ENCODE data around the gene ASPHD2. TPM values are rescaled to one million over a fixed set of nuclear protein-coding genes. Genes with fewer than 3 reads are reported as not detected.
"Not testable (repeated sequence)": the region's sequence is repeated elsewhere in the genome, so short reads cannot be mapped to it uniquely, and the experiment has no call there.

ASPHD2 gene
- total RNA-seq, 2 experiments from 2014 or later: 11.8 to 12.7 TPM

- H3K9me3 Mint-ChIP-seq: no peaks in the 10 kb centered on the region
- peaks cover 9% of the 10 kb centered on the region for H3K4me1 Mint-ChIP-seq
- CTCF ChIA-PET: interaction anchor here (0.7 to 2.0 kb wide), 4 partner anchors 58 to 69 kb away, joined by 3 to 11 read pairs (median 7); no protein-coding TSS in a partner anchor
- no peak for DNase-seq
- POLR2A ChIA-PET: no interaction called here
- no peak overlapping the region for H3K4me3 Mint-ChIP-seq
- H3K36me3 Mint-ChIP-seq (ENCODE audit: low read depth): no peaks in the 10 kb centered on the region
- H3K27me3 Mint-ChIP-seq: peaks cover 1% of the 10 kb centered on the region
- no peak overlapping the region for H3K27ac Mint-ChIP-seq
These were observed 29.8 kb upstream of the ASPHD2 start for GRCh38 chr22:26399289-26399688.

GRCh38 chr22:26401726-26402125 lies 27.3 kb upstream of the ASPHD2 start:
- peaks cover 14% of the 10 kb centered on the region for H3K4me1 Mint-ChIP-seq
- no peak for DNase-seq
- no peaks in the 10 kb centered on the region for H3K36me3 Mint-ChIP-seq (ENCODE audit: low read depth)
- H3K4me3 Mint-ChIP-seq: no peak overlapping the region
- ChIA-PET POLR2A (no interaction called here), CTCF (interaction anchor here (1.4 kb wide), 1 partner anchor 59 kb away, joined by 7 read pairs; no protein-coding TSS in a partner anchor)
- H3K9me3 Mint-ChIP-seq: no peaks in the 10 kb centered on the region
- no peak overlapping the region for H3K27ac Mint-ChIP-seq
- peaks cover 9% of the 10 kb centered on the region for H3K27me3 Mint-ChIP-seq

GRCh38 chr22:26404851-26405421 lies 24.1 kb upstream of the ASPHD2 start:
- ChIA-PET CTCF (interaction anchor here (0.7 to 1.1 kb wide), 2 partner anchors 44 to 274 kb away, joined by 3 read pairs; no protein-coding TSS in a partner anchor), POLR2A (interaction anchor here (1.0 kb wide), 1 partner anchor 24 kb away, joined by 4 read pairs; the partner anchor contains the start of gene ASPHD2)
- H3K27me3 Mint-ChIP-seq: peaks cover 13% of the 10 kb centered on the region
- no peaks in the 10 kb centered on the region for H3K36me3 Mint-ChIP-seq (ENCODE audit: low read depth)
- no peak overlapping the region for H3K27ac Mint-ChIP-seq
- H3K4me1 Mint-ChIP-seq: peaks cover 9% of the 10 kb centered on the region
- H3K4me3 Mint-ChIP-seq: no peak overlapping the region
- no peak for DNase-seq
- no peaks in the 10 kb centered on the region for H3K9me3 Mint-ChIP-seq

GRCh38 chr22:26406118-26406517 lies 22.9 kb upstream of the ASPHD2 start:
- CTCF ChIA-PET: interaction anchor here (1.1 kb wide), 1 partner anchor 45 kb away, joined by 3 read pairs; no protein-coding TSS in a partner anchor
- H3K27me3 Mint-ChIP-seq: peaks cover 13% of the 10 kb centered on the region
- H3K27ac Mint-ChIP-seq: no peak overlapping the region
- POLR2A ChIA-PET: interaction anchor here (0.6 kb wide), 1 partner anchor 70 kb away, joined by 4 read pairs; no protein-coding TSS in a partner anchor
- no peak overlapping the region for H3K4me3 Mint-ChIP-seq
- peaks cover 9% of the 10 kb centered on the region for H3K4me1 Mint-ChIP-seq
- no peaks in the 10 kb centered on the region for H3K9me3 Mint-ChIP-seq
- no peak for DNase-seq
- H3K36me3 Mint-ChIP-seq (ENCODE audit: low read depth): no peaks in the 10 kb centered on the region

- not testable (repeated sequence) for DNase-seq
These were observed 20.4 kb upstream of the ASPHD2 start for GRCh38 chr22:26408562-26409220.

GRCh38 chr22:26409719-26410335 lies 19.2 kb upstream of the ASPHD2 start:
- POLR2A ChIA-PET: no interaction called here

More at GRCh38 chr22:26408562-26409220, 20.4 kb upstream of the ASPHD2 start:
- peaks cover 15% of the 10 kb centered on the region for H3K27me3 Mint-ChIP-seq
- H3K4me3 Mint-ChIP-seq; H3K4me1 Mint-ChIP-seq; H3K36me3 Mint-ChIP-seq (ENCODE audit: low read depth); H3K27ac Mint-ChIP-seq; H3K9me3 Mint-ChIP-seq; POLR2A ChIA-PET: not testable (repeated sequence)
- CTCF ChIA-PET: interaction anchor here (1.4 kb wide), 1 partner anchor 54 kb away, joined by 4 read pairs; no protein-coding TSS in a partner anchor

GRCh38 chr22:26410386-26410785 lies 18.7 kb upstream of the ASPHD2 start:
- H3K9me3 Mint-ChIP-seq: no peaks in the 10 kb centered on the region
- CTCF ChIA-PET: interaction anchor here (1.4 kb wide), 1 partner anchor 45 kb away, joined by 4 read pairs; no protein-coding TSS in a partner anchor
- H3K4me1 Mint-ChIP-seq: no peaks in the 10 kb centered on the region
- no peak overlapping the region for H3K4me3 Mint-ChIP-seq
- no peak for DNase-seq
- peaks cover 10% of the 10 kb centered on the region for H3K27me3 Mint-ChIP-seq
- no peak overlapping the region for H3K27ac Mint-ChIP-seq
- POLR2A ChIA-PET: interaction anchor here (0.7 kb wide), 1 partner anchor 23 kb away, joined by 3 read pairs; no protein-coding TSS in a partner anchor
- H3K36me3 Mint-ChIP-seq (ENCODE audit: low read depth): no peaks in the 10 kb centered on the region

More at GRCh38 chr22:26409719-26410335, 19.2 kb upstream of the ASPHD2 start:
- H3K27ac Mint-ChIP-seq: no peak overlapping the region
- no peaks in the 10 kb centered on the region for H3K36me3 Mint-ChIP-seq (ENCODE audit: low read depth)
- DNase-seq: no peak
- H3K27me3 Mint-ChIP-seq: peaks cover 10% of the 10 kb centered on the region
- H3K4me1 Mint-ChIP-seq: peaks cover under 1% of the 10 kb centered on the region
- no peak overlapping the region for H3K4me3 Mint-ChIP-seq
- H3K9me3 Mint-ChIP-seq: no peaks in the 10 kb centered on the region
- CTCF ChIA-PET: interaction anchor here (1.4 kb wide), 1 partner anchor 52 kb away, joined by 4 read pairs; no protein-coding TSS in a partner anchor

- no peak overlapping the region for H3K4me3 Mint-ChIP-seq
- peaks cover 13% of the 10 kb centered on the region for H3K27me3 Mint-ChIP-seq
- no peaks in the 10 kb centered on the region for H3K9me3 Mint-ChIP-seq
- no peak overlapping the region for H3K27ac Mint-ChIP-seq
- no peak for DNase-seq
- H3K36me3 Mint-ChIP-seq (ENCODE audit: low read depth): no peaks in the 10 kb centered on the region
- ChIA-PET POLR2A (no interaction called here), CTCF (no interaction called here)
- no peaks in the 10 kb centered on the region for H3K4me1 Mint-ChIP-seq
These were observed 14.7 kb upstream of the ASPHD2 start for GRCh38 chr22:26414347-26414746.

GRCh38 chr22:26416256-26416655 lies 12.8 kb upstream of the ASPHD2 start:
- Mint-ChIP-seq H3K4me3 (no peak overlapping the region), H3K36me3 (ENCODE audit: low read depth) (no peaks in the 10 kb centered on the region), H3K27me3 (peaks cover 22% of the 10 kb centered on the region), H3K27ac (no peak overlapping the region), H3K4me1 (no peaks in the 10 kb centered on the region), H3K9me3 (no peaks in the 10 kb centered on the region)
- CTCF ChIA-PET: no interaction called here
- POLR2A ChIA-PET: interaction anchor here (0.8 kb wide), 1 partner anchor 26 kb away, joined by 3 read pairs; no protein-coding TSS in a partner anchor
- DNase-seq: no peak

- CTCF ChIA-PET: no interaction called here
- H3K27me3 Mint-ChIP-seq: peaks cover 25% of the 10 kb centered on the region
- H3K36me3 Mint-ChIP-seq (ENCODE audit: low read depth): no peaks in the 10 kb centered on the region
- H3K9me3 Mint-ChIP-seq: no peaks in the 10 kb centered on the region
- POLR2A ChIA-PET: interaction anchor here (0.8 kb wide), 1 partner anchor 26 kb away, joined by 3 read pairs; no protein-coding TSS in a partner anchor
- H3K4me3 Mint-ChIP-seq: no peak overlapping the region
- H3K27ac Mint-ChIP-seq: no peak overlapping the region
- DNase-seq: no peak
- H3K4me1 Mint-ChIP-seq: no peaks in the 10 kb centered on the region
These were observed 12.3 kb upstream of the ASPHD2 start for GRCh38 chr22:26416670-26417276.

GRCh38 chr22:26417406-26417805 lies 11.7 kb upstream of the ASPHD2 start:
- ChIA-PET CTCF (no interaction called here), POLR2A (no interaction called here)
- DNase-seq: no peak
- H3K27ac Mint-ChIP-seq: no peak overlapping the region
- no peaks in the 10 kb centered on the region for H3K4me1 Mint-ChIP-seq
- H3K27me3 Mint-ChIP-seq: peaks cover 27% of the 10 kb centered on the region
- H3K9me3 Mint-ChIP-seq: no peaks in the 10 kb centered on the region
- no peaks in the 10 kb centered on the region for H3K36me3 Mint-ChIP-seq (ENCODE audit: low read depth)
- no peak overlapping the region for H3K4me3 Mint-ChIP-seq

- H3K36me3 Mint-ChIP-seq (ENCODE audit: low read depth): no peaks in the 10 kb centered on the region
- POLR2A ChIA-PET: interaction anchor here (1.0 kb wide), 1 partner anchor 10 kb away, joined by 4 read pairs; no protein-coding TSS in a partner anchor
- H3K9me3 Mint-ChIP-seq: peaks cover 6% of the 10 kb centered on the region
These were observed 10.4 kb upstream of the ASPHD2 start for GRCh38 chr22:26418620-26419019.

GRCh38 chr22:26426924-26427323 lies 2.1 kb upstream of the ASPHD2 start:
- no peaks in the 10 kb centered on the region for H3K36me3 Mint-ChIP-seq (ENCODE audit: low read depth)
- H3K4me3 Mint-ChIP-seq: peak overlapping the region; percentile 50
- H3K9me3 Mint-ChIP-seq: peaks cover 10% of the 10 kb centered on the region
- CTCF ChIA-PET: no interaction called here
- DNase-seq: no peak
- peaks cover 19% of the 10 kb centered on the region for H3K27me3 Mint-ChIP-seq
- H3K4me1 Mint-ChIP-seq: peaks cover 38% of the 10 kb centered on the region
- H3K27ac Mint-ChIP-seq: peak overlapping the region; percentile 21
- POLR2A ChIA-PET: no interaction called here

More at GRCh38 chr22:26418620-26419019, 10.4 kb upstream of the ASPHD2 start:
- CTCF ChIA-PET: no interaction called here
- Mint-ChIP-seq H3K27me3 (peaks cover 31% of the 10 kb centered on the region), H3K4me1 (no peaks in the 10 kb centered on the region), H3K4me3 (no peak overlapping the region), H3K27ac (no peak overlapping the region)
- DNase-seq: no peak
